Activated CD4-positive, alpha-beta T cell treated with anti-CD3 and anti-CD28 coated beads for 48 hours (primary cell): ENCODE results near the gene TCERG1L.
"Not testable (repeated sequence)": the region's sequence is repeated elsewhere in the genome, so short reads cannot be mapped to it uniquely, and the experiment has no call there.

Experiments
- DNase-seq: peaks from one replicate; pipeline ENCODE4 v3.0.0-alpha.2; 2020

Gene TCERG1L

DNA sequence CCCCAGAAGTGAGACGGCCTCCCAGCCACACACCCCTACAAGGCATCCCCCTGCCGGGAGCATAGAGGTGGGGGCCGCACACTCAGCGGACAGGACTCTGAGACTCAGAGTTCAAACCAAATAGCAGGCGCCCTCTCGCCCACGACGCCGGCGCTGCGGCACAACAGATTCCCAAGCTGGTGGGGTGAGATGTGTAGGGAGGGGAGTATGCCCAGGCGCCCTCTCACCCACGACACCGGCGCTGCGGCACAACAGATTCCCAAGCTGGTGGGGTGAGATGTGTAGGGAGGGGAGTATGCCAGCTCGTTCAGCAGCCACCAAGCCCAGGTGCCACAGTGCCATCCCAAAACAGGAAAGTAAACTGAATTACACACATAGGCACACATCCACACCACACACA, 64.7 kb downstream of the TCERG1L start:
- DNase-seq = no peak

DNA sequence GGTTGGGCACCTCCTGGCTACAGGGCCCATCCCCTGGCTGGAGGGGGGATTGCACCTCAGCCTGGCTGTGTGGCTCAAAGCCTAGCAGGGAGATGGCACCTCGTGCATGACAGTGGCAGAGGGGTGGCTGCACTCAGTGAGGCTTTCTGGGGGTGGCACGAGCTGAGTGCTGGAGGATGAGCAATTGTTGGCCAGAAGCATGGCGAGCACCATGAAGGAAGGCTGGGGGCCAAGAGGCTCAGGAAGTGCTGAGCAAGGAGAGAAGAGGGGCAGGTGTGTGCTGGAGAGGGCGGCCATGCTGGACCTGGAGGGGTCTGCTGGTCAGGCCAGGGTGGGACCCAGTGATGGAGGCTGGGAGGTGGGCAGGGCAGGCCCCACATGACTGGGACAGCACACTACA, 65.4 kb downstream of the TCERG1L start:
- DNase-seq = no peak

DNA sequence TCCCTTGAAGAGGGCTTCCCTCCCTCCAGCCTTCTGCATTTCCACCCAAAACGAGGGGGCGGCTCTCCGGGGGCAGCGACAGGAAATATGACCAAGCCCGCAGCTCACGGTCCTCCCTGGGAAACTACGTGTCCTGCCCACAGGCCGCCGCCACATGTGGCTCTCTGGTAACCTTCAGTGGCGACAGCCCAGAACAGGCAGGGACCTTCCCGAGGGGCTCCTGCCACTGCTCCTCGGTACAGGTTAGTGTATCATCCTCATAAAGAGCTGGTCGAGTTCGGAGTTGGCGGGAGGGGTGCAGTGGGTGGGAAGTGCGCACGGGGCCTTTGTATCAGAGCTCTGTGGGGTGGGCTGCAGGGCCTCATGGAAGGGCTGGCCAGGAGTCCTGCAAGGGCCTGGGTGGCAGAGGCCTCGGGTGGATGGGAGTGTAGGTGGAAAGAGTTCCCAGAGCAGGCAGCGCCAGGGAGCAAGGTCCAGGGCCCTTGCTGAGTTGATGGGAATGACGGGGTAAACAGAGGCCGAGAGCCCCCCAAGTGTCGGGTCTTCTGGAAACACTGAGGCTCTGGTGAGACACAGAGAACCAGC, 66.0 kb downstream of the TCERG1L start:
- DNase-seq = no peak

DNA sequence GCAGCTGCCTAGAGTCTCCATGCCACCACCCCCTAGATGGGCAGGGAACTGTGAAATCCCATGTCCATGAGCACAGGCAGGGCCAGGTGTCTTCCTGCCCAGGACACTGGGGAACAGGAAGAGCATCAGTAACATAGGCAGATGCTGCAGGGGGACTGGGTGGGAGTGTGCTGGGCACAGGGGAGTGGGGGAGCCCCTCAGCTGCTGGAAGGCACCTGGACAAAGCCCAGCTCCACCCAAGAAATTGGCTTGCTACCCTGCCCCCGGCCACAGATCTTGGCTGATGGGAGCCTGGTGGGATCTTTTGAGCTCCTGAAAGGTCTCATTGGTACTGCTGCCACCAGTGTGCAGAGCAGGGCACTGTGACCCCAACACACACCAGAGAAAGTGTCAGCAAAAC, 66.7 kb downstream of the TCERG1L start:
- no peak for DNase-seq

DNA sequence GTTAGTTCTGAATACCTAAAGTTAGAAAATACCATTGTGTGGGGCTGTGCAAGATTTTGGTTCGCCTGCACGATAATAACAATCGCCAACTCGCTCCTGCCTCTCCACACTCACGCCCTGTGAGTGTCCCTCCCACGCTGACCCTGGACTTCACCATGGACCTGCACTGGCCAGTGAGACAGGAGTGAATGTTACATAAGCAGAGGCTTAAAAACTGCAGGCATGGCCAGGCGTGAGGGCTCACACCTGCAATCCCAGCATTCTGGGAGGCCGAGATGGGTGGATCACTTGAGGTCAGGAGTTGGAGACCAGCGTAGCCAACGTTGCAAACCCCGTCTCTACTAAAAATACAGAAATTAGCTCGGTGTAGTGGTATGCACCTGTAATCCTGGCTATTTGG, 68.4 kb downstream of the TCERG1L start:
- DNase-seq = no peak

DNA sequence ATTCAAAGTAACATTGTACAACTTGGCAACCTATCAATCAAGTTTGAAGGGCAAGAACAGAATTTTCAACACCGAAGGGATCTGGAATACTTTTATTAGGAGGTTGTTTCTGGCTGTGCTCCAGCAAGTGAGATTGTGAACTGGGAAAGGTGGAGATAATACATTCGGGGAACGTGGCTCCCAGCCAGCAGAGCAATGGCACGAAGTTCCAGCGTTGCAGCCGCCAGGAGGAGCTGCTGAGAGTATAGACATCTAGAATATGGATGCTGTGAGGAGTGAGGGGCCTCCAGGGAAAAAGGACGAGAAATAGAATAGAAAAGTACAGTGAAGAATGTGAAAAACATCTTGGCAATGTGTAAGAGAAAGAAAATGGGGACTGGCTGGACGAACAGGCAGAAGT, 69.5 kb downstream of the TCERG1L start:
- peak; percentile 25 for DNase-seq

DNA sequence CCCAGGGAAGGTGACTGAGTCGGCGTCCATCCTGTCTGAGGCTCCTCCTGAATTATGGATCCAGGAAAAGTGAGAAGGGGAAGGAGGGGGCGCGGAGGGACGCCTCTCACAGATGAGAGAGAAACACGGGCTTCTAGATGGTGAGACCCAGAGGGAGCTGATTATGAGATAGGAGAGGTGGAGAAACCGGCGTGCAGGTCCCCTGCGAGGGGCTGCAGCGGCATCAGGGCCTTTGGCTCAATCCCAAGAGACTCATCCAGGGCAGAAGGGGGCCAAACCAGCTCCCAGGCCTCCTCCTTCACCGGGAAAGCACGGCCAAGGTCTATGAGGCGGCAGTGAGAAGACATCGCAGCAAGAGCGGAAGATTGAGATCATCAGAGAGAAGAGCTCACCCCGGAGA, 70.8 kb downstream of the TCERG1L start:
- DNase-seq = no peak

DNA sequence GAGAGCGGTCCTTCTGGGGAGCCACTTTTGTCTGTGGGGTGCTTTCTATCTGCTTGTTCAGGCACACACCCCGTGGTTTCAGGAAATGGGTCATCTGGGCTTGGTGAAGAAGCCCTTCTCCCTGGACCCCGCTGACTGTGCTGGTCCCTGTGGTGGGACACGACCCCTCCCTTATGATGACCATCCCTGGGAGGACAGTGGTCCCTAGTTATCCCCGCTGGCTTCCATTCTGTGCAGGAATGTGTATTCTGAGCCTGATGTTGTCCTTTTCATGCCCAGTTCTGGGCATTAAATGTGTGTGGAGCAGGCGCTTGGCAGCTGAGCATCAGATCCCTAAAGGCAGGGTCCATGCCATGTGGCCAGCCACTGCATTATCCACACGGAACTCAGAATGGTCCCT, 71.6 kb downstream of the TCERG1L start:
- DNase-seq = no peak

DNA sequence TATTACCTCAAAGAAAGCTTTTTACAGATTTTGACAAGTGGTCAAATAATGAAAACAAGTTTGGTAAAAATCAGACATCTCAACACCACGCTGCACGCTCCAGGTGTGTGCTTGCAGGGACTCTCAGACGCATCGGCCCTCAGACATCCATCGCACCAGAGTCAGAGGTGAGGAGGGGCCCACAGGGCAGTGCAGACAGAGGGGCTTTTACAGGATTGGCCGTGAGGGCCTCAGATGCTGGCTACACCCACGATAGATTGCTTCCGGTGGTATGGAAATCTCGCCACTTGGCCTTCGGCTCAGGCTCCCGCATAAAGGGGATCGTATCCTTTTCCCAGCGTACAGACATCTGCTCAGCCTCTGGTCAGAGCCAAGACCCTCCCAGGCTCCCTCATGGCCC, 72.1 kb downstream of the TCERG1L start:
- no peak for DNase-seq

DNA sequence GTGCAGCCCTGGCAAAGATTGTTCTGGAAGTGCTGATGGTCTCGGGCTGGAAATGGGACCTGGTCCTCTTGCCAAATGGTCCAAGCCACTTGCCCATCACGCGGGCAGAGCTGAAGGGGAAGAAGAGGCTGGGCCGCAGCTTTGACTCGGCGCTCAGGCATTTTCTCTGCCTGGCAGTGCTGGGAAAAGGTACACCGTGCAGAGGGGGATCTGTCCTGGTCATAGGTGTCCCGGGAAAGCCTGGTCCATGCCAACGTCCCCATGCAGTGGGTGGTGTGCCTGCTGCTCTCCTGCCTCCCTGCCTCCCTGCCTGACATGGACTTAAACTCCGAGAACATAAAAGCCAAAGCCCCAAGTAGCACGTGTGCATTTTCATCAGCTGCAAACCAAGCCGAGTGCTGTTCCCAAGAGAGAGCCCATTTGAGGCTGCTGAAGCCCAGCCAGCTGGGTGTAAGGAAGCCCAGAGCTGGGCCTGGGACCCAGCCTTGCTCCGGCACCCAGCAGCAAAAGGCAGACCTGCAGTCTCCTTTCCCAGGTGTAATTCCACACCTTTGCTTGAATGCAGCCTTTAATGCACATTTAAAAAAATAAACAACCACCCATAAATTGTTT, 72.7 kb downstream of the TCERG1L start:
- no peak for DNase-seq

DNA sequence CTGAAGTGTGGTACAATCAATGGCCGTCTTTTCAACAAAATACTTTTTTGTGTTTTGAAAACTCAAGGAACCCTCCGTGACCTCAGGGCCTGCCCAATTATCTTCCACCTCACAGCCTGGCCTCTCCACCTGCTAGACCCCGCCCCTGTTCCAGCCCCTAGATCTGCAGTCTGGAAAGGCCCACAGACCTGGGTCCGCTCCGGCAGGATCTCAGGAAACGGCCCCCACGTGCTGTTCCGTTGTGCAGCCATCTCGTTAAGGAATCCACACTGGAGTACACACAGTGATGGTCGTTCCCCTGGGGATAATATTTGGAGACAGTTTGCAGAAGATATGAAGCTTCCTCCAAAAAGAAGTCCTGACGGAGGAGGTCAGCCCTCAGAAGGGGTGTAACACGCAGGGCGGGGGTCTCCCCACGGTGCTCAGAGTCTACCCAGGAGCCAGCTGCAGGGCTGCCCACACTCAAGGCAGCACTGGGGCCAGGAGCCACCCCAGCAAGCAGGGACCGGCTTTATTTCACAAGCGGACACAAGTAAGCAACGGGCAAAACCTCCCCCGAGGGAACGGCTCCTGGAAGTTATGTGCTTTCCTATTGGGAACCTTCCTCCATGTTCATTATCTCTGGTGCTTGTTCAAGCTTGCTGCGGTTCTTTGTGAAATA, 73.4 kb downstream of the TCERG1L start:
- DNase-seq = no peak

DNA sequence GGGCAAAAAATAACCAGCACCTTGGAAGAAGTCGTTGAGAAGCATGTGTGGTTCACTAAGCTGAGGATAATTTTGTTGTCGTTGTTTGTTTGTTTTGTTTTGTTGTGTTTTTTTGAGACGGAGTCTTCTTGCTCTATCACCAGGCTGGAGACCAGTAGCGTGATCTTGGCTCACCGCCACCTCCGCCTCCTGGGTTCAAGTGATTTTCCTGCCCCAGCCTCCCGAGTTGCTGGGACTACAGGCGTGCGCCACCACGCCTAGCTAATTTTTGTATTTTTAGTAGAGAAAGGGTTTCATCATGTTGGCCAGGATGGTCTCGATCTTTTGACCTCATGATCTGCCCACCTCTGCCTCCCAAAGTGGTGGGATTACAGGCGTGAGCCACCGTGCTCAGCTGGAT, 76.9 kb downstream of the TCERG1L start:
- not testable (repeated sequence) for DNase-seq

DNA sequence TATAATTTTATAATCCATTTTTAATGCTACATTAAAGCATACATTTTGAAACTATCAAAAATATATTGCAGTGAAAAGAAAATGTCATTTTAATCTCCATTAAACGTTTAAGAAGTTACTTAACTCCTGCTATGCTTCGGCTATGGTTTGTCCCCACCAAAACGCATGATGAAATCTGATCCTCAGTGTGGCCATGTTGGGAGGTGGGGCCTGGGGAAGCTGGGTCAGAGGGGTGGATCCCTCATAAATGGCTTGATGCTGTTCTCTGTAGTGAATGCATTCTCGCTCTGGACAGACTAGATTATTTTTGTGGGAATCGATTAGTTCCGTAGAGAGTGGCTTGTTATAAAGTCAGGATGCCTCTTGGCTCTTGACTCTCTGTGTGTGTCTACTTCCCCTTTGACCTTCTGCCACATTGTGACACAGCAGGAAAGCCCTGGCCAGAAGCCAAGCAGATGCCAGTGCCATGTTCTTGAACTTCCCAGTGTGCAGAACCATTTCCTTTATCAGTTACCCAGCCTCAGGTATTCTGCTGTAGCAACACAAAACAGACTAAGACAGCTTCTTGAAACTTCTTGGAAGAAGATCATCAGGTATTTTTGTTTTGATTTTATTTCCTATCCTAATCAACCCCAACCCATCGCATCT, 77.8 kb downstream of the TCERG1L start:
- DNase-seq = no peak

DNA sequence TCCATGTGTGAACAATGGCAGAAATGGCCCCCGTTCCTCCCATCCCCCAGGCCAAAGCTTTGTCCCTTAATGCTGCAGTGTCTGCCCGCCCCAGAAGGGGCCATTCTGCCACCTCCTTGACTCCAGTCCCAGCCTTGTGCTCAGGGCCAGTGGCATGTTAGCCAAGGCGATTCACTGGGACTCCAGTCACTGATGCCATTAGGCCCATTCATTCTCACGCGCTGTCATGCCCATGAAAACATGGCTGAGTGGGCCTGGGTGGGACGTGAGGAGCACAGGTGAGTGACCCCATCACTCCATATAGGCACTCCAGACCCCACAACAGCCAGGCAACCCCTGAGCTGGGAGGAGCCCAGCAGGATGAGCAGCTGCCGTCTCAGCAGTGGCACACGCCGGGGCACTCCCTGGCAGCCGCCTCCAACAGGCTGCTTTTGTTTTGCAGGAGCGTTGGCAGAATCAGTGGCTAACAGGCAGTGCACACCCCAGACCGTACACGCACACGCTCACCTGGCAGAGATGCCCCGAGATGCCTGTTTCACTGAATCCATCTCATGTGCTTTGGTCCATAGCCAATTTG, 79.5 kb downstream of the TCERG1L start:
- no peak for DNase-seq

DNA sequence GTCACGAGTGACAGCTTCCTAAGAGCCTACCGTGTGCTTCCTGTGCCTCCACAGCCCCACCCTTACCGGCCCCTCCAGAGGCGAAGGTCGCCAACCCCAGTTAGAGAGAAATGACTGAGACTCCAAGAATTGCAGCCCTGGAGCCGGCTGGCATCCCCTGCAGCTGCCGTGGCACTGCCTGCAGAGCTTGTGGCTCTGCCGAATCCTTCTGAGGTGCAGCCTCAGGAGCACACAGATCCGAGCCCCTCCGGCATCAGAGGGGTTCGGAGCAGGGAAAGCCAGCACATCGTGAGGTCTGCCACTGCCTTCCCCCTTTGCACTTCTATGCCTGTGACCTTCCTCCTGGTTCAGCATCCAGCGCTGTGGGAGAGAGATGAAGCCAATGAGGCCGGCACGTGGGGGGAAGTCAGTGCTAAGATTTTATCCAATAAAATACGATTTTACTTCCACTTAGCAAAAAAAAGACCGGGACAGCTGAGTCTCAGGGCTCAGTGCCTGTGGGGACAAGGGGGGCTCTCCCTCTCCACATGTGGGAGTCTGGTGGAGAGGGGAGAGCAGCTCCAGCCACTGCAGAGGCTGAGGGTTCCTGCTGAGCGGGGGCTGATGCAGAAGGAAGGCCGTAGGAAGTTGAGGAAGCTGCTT, 80.1 kb downstream of the TCERG1L start:
- no peak for DNase-seq

DNA sequence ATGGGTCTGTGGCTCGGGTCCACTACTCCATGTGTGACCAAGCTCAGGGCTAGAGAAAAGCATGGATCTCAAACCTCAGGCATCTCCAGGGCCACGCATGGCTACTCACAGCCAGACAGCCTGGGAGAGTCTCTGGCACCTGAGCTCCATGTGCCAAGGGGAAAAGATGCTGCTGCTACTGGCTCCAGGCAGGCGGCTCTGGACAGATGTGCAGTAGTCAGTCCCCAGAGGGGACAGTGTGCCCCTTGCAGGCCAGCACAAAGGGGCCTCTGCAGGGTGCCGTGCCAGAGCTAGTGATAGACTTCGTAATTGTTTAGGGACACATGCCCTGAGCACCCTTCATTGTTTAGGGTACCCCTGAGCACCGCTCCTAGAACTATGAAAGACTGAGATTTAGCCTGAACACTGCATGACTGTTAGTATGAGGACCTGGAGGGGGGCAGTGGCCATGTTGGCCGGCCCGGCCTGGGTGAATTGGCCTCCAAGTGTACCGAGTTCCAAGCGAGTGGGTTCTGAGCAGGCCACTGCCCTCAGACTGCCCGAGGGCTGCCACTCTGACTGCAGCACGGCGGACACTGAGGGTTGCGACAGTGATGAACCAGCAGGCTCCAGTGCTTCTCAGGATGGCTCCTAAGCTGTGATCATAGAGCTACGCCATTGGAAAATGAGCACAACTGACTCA, 80.7 kb downstream of the TCERG1L start:
- no peak for DNase-seq

DNA sequence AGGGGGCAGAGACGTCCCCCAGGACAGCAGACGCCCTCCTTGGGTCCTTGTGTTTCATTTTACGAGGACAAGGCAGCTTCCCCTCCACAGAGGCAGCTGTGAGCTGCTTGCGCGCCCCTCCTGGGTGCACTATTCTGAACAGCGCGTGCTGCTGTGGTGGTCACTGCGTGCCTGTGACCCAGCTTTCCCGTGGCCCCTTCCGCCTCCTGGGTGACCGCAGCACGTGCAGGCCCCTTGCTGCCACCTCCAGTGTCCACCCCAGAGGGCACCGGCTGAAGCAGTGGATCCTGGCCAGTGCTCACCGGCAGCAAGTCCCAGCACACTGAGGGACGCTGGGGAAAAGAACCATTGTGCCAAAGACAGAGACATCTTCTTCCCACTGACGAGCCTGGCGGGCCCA, 81.4 kb downstream of the TCERG1L start:
- DNase-seq = no peak

DNA sequence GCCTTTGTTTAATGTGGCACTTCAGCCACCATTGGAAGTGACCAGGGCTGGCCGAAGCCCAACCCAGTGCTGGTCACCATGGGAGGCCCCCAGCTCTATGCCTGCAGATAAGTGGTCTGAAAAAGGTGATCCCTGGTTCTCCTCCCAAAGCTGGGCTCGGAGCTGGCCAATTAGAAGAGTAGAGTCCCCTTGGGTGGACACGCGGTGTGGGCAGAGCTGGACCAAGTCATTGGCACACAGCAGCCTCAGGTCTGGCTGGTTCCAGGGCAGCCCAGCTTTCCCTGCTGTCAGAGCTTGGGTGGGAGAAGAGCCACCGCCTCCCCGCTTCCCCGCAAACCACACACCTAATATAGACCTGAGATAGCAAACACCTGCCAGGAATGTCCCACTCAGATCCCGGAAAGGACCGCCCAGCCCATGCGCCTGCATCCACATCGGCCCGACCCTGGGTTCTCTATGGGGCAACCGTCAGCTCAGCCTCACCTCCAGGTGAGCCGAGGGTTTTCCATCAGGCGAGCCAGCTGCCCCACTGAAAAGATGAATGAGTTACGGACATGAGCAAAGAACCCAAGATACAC, 84.3 kb downstream of the TCERG1L start:
- DNase-seq = no peak

DNA sequence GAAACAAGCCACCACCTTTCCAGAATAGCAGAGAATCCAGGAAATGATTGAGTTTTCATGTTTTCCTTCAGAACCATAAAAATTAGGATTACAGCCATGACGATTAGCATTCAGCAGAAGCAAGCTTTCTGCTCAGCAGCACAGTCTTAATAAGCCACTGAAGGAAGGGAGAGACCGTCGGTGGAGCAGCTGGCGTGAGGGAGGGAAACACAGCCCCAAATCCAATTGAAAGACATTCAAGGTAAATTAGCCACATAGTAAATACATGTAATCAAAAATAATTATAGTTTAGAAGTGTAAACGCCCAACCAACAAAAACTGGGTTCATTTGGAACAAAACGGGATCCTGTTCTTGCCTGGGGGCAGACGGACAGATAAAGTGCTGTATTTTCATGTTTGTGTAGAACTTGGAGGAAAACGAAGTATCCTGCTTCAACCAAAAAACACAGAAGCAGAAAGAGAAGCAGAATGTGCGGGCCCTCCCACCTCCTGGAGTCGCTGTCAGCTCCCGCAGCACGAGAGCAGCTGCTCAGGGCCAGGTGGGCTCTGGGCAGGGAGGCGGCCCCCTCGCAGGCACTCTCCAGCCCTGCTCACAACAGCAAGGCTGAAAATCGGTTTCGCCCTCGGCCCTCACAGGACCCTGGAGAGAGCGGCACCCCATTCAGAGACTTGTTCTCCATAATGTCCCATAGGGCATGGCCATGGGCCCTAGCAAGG, 84.9 kb downstream of the TCERG1L start:
- no peak for DNase-seq

DNA sequence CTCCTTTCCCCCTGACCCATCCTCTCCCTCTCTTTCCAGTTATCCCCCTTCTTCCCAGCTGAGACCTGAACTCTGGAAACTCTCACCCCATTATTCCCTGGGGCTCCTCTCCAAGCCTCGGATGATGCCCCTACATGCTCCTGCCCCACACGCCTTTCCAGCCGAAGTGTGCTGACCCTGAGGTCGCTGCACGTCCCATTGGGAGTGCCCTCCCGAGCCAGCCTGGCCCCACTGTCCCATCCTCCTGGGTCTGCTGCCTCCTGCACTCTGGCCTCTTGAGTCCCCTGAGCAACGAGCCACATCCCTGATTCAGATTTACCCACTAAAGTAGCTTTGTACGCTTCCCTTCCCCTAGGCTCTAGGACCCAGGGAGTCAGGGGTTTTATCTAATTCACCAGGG, 87.4 kb downstream of the TCERG1L start:
- no peak for DNase-seq

DNA sequence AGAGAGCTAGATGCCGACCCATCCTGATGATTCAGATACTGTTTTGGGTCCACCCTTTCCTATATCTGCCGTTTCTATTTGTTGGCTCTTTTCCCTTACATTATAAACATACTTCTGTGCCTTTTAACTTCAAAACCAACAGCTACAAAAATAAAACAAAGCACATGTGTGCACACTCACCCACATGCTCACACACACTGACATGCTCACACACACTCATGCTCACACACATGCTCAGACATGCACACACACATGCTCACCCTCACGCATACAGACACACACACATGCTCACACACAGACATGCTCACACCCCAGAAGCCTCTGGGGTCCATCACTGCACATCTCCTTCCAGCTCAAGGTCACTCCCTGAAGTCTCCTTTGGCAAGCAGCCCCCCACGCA, 88.1 kb downstream of the TCERG1L start:
- DNase-seq = no peak

DNA sequence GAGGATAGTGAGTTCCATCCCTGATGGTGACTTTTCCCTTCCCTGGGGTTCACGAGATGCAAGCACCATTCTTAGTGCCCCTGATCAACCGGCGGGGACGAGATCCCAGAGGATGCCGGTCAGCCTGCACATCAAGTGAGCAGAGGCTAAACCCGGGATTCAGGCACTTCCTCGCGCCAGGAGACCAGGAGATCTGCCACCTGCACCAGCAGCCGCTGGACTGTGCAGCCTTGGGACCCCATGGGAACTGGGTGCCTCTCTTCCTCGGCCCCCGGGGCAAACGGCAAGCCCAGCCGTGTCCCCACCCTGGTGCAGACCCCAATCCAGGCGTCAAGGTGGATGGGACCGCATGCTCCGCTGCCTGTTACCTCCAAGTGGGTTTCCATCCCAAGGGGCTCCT, 88.5 kb downstream of the TCERG1L start:
- DNase-seq = no peak
